ENCODE measurements around the gene REXO5.

DNA sequence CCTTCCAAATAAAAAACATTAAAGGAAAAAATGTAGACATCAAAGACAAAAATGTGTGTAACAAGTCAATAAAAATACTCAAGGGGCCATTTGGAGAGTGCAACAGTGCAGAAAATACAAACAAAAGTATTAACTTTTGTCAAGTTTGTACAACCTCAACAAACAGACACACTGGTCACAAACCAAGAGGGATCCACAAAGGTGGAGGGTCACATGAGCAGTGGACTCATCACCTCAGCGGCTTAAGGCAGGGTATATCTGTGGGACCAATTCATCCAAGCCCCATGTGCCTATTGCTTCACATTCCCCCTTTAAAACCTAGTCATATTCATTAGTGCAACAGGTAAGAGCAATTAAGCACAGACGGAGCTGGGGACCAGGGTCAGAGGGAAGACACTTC, 48.6 kb downstream of the REXO5 start:
- TF ChIP-seq CTCF (conservative IDR thresholded peaks at IDR 0.05 in 1 of 2, IDR thresholded peaks at IDR 0.05 in 1 of 2; ENCODE audit: extremely low read depth in 1 of 2, insufficient read depth in 1 of 2, low read depth in 1 of 2, low read length in 2 of 2) (no peak), EZH2 (IDR thresholded peaks at IDR 0.05; ENCODE audit: borderline replicate concordance, low read length) (no peak)

Measured in mammary epithelial cell (primary cell).